ENCODE measurements around the gene PKP2.

Gene PKP2

DNA sequence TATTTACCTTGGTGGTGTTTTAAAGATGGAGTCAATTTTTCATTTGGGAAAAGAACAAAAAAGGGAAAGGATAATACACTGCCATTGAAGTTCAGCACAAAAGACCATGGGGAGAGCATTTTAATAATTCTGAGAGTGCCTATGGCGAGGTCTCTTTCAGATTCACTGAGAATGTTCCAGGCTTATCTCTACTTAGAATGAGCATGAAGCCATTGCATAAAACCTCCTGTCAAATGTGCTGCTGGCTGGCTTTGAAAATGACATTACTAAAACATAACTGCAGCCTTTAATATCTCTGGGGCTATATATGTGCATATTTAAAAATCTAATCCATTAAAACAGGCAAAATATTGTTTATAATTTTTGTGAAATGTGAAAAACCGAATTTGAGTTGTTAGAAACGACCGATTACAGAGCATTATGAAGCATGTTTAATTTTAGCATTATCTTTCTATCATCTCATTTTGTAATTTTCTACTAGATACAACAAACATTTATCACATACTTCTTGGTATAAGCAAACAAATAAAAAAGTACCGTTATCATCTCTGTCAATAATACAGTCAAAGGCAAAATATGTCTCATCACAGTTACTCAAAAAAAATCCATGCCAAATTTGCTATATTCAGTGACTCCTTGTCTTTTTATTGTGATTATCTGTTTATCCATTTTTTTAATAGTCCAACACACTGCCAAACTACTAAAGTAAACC lies 95.2 kb downstream of the PKP2 start:
- Histone ChIP-seq H3K9me3 (ENCODE audit: control insufficient read depth, insufficient read depth, low read length) (no peaks in the 10 kb centered on the region), H3K9me2 (replicated peaks; ENCODE audit: control insufficient read depth, low read length) (no peaks in the 10 kb centered on the region), H3K4me1 (ENCODE audit: control insufficient read depth, low read length) (no peaks in the 10 kb centered on the region), H3K36me3 (ENCODE audit: control insufficient read depth, low read length) (no peaks in the 10 kb centered on the region), H3K27me3 (ENCODE audit: control insufficient read depth, low read length) (peaks cover 7% of the 10 kb centered on the region; the same call in 1 of the 2 replicates), H3K4me2 (ENCODE audit: low read length) (no peak overlapping the region), H3K4me3 (ENCODE audit: low read length) (no peak overlapping the region), H4K20me1 (ENCODE audit: control insufficient read depth, insufficient read depth, low read depth, low read length) (no peaks in the 10 kb centered on the region), H3F3A (ENCODE audit: control insufficient read depth, insufficient read depth) (no peaks in the 10 kb centered on the region), H3K79me2 (ENCODE audit: control insufficient read depth, low read length) (no peaks in the 10 kb centered on the region), H3K27ac (ENCODE audit: low read depth, low read length) (no peak overlapping the region)
- TF ChIP-seq, protein P1, sequence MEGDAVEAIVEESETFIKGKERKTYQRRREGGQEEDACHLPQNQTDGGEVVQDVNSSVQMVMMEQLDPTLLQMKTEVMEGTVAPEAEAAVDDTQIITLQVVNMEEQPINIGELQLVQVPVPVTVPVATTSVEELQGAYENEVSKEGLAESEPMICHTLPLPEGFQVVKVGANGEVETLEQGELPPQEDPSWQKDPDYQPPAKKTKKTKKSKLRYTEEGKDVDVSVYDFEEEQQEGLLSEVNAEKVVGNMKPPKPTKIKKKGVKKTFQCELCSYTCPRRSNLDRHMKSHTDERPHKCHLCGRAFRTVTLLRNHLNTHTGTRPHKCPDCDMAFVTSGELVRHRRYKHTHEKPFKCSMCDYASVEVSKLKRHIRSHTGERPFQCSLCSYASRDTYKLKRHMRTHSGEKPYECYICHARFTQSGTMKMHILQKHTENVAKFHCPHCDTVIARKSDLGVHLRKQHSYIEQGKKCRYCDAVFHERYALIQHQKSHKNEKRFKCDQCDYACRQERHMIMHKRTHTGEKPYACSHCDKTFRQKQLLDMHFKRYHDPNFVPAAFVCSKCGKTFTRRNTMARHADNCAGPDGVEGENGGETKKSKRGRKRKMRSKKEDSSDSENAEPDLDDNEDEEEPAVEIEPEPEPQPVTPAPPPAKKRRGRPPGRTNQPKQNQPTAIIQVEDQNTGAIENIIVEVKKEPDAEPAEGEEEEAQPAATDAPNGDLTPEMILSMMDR (IDR thresholded peaks at IDR 0.05; ENCODE audit: low read depth, low read length, poor library complexity, severe bottlenecking) = no peak
- TF ChIP-seq EZH2phosphoT487 (IDR thresholded peaks at IDR 0.05; ENCODE audit: borderline replicate concordance, low read length) = no peak

DNA sequence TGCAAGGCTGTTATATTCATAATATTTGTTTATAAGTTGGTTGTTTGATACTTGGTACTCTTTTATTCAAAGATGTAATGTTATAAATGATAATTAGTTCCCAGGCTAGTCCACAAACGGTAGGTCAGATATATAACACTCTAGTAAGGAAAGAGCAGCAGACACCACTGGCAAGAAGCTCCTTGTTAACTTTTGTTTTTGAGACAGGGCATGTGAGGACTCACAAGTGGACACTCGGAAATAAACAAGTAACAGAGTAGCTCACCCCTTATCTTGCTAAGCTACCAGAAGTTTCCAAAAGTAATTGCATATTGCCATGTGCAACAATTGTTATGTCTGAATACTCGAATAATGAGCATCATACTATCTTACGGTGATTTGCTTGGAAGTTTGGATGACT lies 102.3 kb downstream of the PKP2 start:
- Histone ChIP-seq H3K79me2 (ENCODE audit: control insufficient read depth, low read length) (no peaks in the 10 kb centered on the region), H3K36me3 (ENCODE audit: control insufficient read depth, low read length) (no peaks in the 10 kb centered on the region), H3K27ac (ENCODE audit: low read depth, low read length) (no peak overlapping the region), H3K27me3 (ENCODE audit: control insufficient read depth, low read length) (0 out of 2 replicates have a peak, but pooled peaks cover 5% of the 10 kb centered on the region), H4K20me1 (ENCODE audit: control insufficient read depth, insufficient read depth, low read depth, low read length) (no peaks in the 10 kb centered on the region), H3K4me2 (ENCODE audit: low read length) (no peak overlapping the region), H3K9me3 (ENCODE audit: control insufficient read depth, insufficient read depth, low read length) (no peaks in the 10 kb centered on the region), H3K4me1 (ENCODE audit: control insufficient read depth, low read length) (no peaks in the 10 kb centered on the region), H3F3A (ENCODE audit: control insufficient read depth, insufficient read depth) (no peaks in the 10 kb centered on the region), H3K9me2 (replicated peaks; ENCODE audit: control insufficient read depth, low read length) (no peaks in the 10 kb centered on the region), H3K4me3 (ENCODE audit: low read length) (no peak overlapping the region)
- no peak for TF ChIP-seq EZH2phosphoT487 (IDR thresholded peaks at IDR 0.05; ENCODE audit: borderline replicate concordance, low read length)
- TF ChIP-seq, protein P1 (IDR thresholded peaks at IDR 0.05; ENCODE audit: low read depth, low read length, poor library complexity, severe bottlenecking) = no peak

DNA sequence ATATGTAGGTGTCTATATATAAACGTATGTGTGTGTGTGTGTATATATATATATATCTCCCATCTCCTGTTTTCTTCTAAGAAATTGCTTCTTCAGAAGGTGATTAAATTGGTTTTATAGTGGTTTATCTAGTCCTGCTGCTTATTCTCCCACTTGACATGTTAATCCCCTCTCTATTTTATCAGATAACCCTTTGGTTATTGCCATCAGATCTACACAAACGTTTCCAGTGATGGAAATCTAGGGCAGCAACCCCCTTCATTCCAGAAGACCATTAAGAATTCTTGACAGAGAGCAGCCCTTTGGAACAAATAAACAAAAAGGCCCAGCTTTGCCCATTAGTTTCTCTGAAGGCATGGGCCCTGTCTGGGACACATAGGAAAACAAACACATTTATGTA lies 106.7 kb downstream of the PKP2 start:
- Histone ChIP-seq H3K4me3 (ENCODE audit: low read length) (no peak overlapping the region), H4K20me1 (ENCODE audit: control insufficient read depth, insufficient read depth, low read depth, low read length) (no peaks in the 10 kb centered on the region), H3K79me2 (ENCODE audit: control insufficient read depth, low read length) (no peaks in the 10 kb centered on the region), H3K9me3 (ENCODE audit: control insufficient read depth, insufficient read depth, low read length) (no peaks in the 10 kb centered on the region), H3F3A (ENCODE audit: control insufficient read depth, insufficient read depth) (no peaks in the 10 kb centered on the region), H3K9me2 (replicated peaks; ENCODE audit: control insufficient read depth, low read length) (no peaks in the 10 kb centered on the region), H3K27me3 (ENCODE audit: control insufficient read depth, low read length) (0 out of 2 replicates have a peak, but pooled peaks cover 6% of the 10 kb centered on the region), H3K4me1 (ENCODE audit: control insufficient read depth, low read length) (no peaks in the 10 kb centered on the region), H3K27ac (ENCODE audit: low read depth, low read length) (no peak overlapping the region), H3K36me3 (ENCODE audit: control insufficient read depth, low read length) (no peaks in the 10 kb centered on the region), H3K4me2 (ENCODE audit: low read length) (no peak overlapping the region)
- TF ChIP-seq EZH2phosphoT487 (IDR thresholded peaks at IDR 0.05; ENCODE audit: borderline replicate concordance, low read length) = no peak
- TF ChIP-seq, protein P1 (IDR thresholded peaks at IDR 0.05; ENCODE audit: low read depth, low read length, poor library complexity, severe bottlenecking) = no peak
